IMR-90 (cell line): ENCODE data around the gene ATP1B1. TPM values are rescaled to one million over a fixed set of nuclear protein-coding genes. Genes with fewer than 3 reads are reported as not detected.

ENCODE experiments used
- ATAC-seq: fragments of 200-7000 bp; cut with Tn5 transposase; 2 replicates; pipeline ENCODE4 v1.9.1; 2020; ENCODE audit warnings: low read depth, mild to moderate bottlenecking, moderate library complexity
- BruUV-seq: library from RNA; stranded (reverse); fragments of 400-500 nt; replicated peaks from 2 replicates; lab custom pipeline; 2021; lab: Mats Ljungman, UMichigan
- CTCF ChIA-PET: fragments of 300-600 bp; formaldehyde crosslinking; extraction: SDS; loops from one replicate; lab custom pipeline; 2021; ENCODE audit warnings: antibody characterized with exemption; lab: Yijun Ruan, JAX
- POLR2A ChIA-PET: fragments of 300-600 bp; sonication (Branson Sonifier 250); formaldehyde crosslinking; loops from one replicate; lab custom pipeline; 2022; ENCODE audit warnings: antibody characterized with exemption; ENCODE audit not compliant: unreplicated experiment; lab: Charles Lee
- DNase-seq: peaks from one replicate; pipeline ENCODE4 v3.0.0; 2013
- H2AFZ ChIP-seq: replicated peaks from 2 replicates; pipeline ENCODE3; 2013; ENCODE audit warnings: low read length, mild to moderate bottlenecking; ENCODE audit not compliant: poor library complexity
- H2AK5ac ChIP-seq: 2 replicates; pipeline ENCODE4 v1.6.1; 2013; ENCODE audit warnings: low read depth, low read length, inconsistent platforms
- H2AK9ac ChIP-seq: replicated peaks from 2 replicates; pipeline ENCODE3; 2013; ENCODE audit warnings: mild to moderate bottlenecking, low read depth, low read length, moderate library complexity; ENCODE audit not compliant: poor library complexity
- H2BK120ac ChIP-seq: 2 replicates; pipeline ENCODE4 v1.6.1; 2013; ENCODE audit warnings: low read depth, low read length, inconsistent platforms
- H2BK15ac ChIP-seq: 3 replicates; pipeline ENCODE4 v1.6.1; 2013; ENCODE audit warnings: low read depth, low read length, inconsistent platforms
- H2BK20ac ChIP-seq: 2 replicates; pipeline ENCODE4 v1.6.1; 2013; ENCODE audit warnings: low read depth, mild to moderate bottlenecking, inconsistent platforms, low read length, moderate library complexity
- H2BK5ac ChIP-seq: 2 replicates; pipeline ENCODE4 v1.6.1; 2013; ENCODE audit warnings: mild to moderate bottlenecking, low read depth, low read length, inconsistent platforms; ENCODE audit not compliant: poor library complexity, severe bottlenecking
- H3K14ac ChIP-seq: replicated peaks from 2 replicates; pipeline ENCODE4 v1.6.1; 2013; ENCODE audit warnings: low read depth, low read length, inconsistent platforms
- H3K18ac ChIP-seq: 2 replicates; pipeline ENCODE4 v1.6.1; 2013; ENCODE audit warnings: low read depth, low read length, control low read depth
- H3K23ac ChIP-seq: 2 replicates; pipeline ENCODE4 v1.6.1; 2013; ENCODE audit warnings: low read depth, low read length, inconsistent platforms
- H3K27ac ChIP-seq: 2 replicates; pipeline ENCODE4 v1.5.1; 2013; ENCODE audit warnings: mild to moderate bottlenecking, control low read depth, low read length; ENCODE audit not compliant: insufficient read depth
- H3K27me3 ChIP-seq: 2 replicates; pipeline ENCODE4 v1.6.1; 2013; ENCODE audit warnings: low read length; ENCODE audit not compliant: control insufficient read depth, insufficient read depth
- H3K36me3 ChIP-seq: 2 replicates; pipeline ENCODE4 v1.6.1; 2013; ENCODE audit warnings: low read length, mixed read lengths; ENCODE audit not compliant: control insufficient read depth, insufficient read depth
- H3K4ac ChIP-seq: 2 replicates; pipeline ENCODE4 v1.6.1; 2013; ENCODE audit warnings: low read depth, low read length, inconsistent platforms
- H3K4me1 ChIP-seq: 2 replicates; pipeline ENCODE4 v1.6.1; 2013; ENCODE audit warnings: low read length, mixed read lengths; ENCODE audit not compliant: control insufficient read depth, insufficient read depth
- H3K4me2 ChIP-seq: 2 replicates; pipeline ENCODE4 v1.6.1; 2013; ENCODE audit warnings: low read depth, mild to moderate bottlenecking, control low read depth, low read length, moderate library complexity
- H3K4me3 ChIP-seq: 2 replicates; pipeline ENCODE4 v1.5.1; 2013; ENCODE audit warnings: low read depth, mild to moderate bottlenecking, control low read depth, low read length, moderate library complexity; ENCODE audit not compliant: insufficient read depth
- H3K56ac ChIP-seq: 2 replicates; pipeline ENCODE4 v1.6.1; 2013; ENCODE audit warnings: low read length, inconsistent platforms; ENCODE audit not compliant: insufficient read depth; ENCODE audit errors: extremely low read depth
- H3K79me1 ChIP-seq, 2 experiments: 2 replicates each; pipeline ENCODE4 v1.6.1; 2013; ENCODE audit warnings: low read length in 2 of 2, inconsistent platforms in 1 of 2, low read depth in 1 of 2
- H3K9ac ChIP-seq: 2 replicates; pipeline ENCODE4 v1.6.1; 2013; ENCODE audit warnings: low read depth, low read length, control low read depth
- H3K9me1 ChIP-seq: 2 replicates; pipeline ENCODE4 v1.6.1; 2013; ENCODE audit warnings: low read length, inconsistent platforms; ENCODE audit not compliant: insufficient read depth
- H3K9me3 ChIP-seq: 2 replicates; pipeline ENCODE4 v1.6.1; 2013; ENCODE audit warnings: low read length; ENCODE audit not compliant: control insufficient read depth, insufficient read depth
- H4K20me1 ChIP-seq: 2 replicates; pipeline ENCODE4 v1.6.1; 2013; ENCODE audit warnings: low read length, inconsistent platforms; ENCODE audit not compliant: insufficient read depth
- H4K5ac ChIP-seq: 2 replicates; pipeline ENCODE4 v1.6.1; 2013; ENCODE audit warnings: mild to moderate bottlenecking, low read depth, low read length, control low read depth
- H4K8ac ChIP-seq, 2 experiments: 2 replicates each; pipeline ENCODE4 v1.6.1; 2013; ENCODE audit warnings: low read depth in 2 of 2, low read length in 2 of 2, control low read depth in 1 of 2, inconsistent platforms in 1 of 2
- H4K91ac ChIP-seq: 2 replicates; pipeline ENCODE4 v1.6.1; 2013; ENCODE audit warnings: low read depth, low read length, inconsistent platforms; ENCODE audit not compliant: insufficient read depth
- FOS ChIP-seq: fragments of 150-350 bp; IDR thresholded peaks from 2 replicates; pipeline ENCODE4 v1.6.1; 2016; ENCODE audit warnings: low read depth, low read length
- MAFK ChIP-seq: IDR thresholded peaks from 2 replicates; pipeline ENCODE4 v1.6.1; 2012; ENCODE audit warnings: low read depth, low read length, improper control_type of control experiment
- MXI1 ChIP-seq: IDR thresholded peaks from 2 replicates; pipeline ENCODE4 v1.6.1; 2012; ENCODE audit warnings: low read depth, mild to moderate bottlenecking, low read length, moderate library complexity, borderline replicate concordance
- NFE2L2 ChIP-seq: fragments of 150-350 bp; IDR thresholded peaks from 2 replicates; pipeline ENCODE4 v1.6.1; 2016; ENCODE audit warnings: low read depth, mild to moderate bottlenecking, low read length
- WGBS, 2 experiments: methylation state at CpG; one replicate each; pipeline versions ENCODE4 v1.1.5 to v1.1.7; 2013; ENCODE audit warnings: missing lambda C conversion rate in 2 of 2; ENCODE audit not compliant: insufficient read length in 1 of 2; ENCODE audit errors: extremely low coverage in 2 of 2; 5-methylcytosine and 5-hydroxymethylcytosine counted together
- dilution Hi-C: fragments of 300-500 bp; cut with HindIII; formaldehyde crosslinking; loops from one replicate; pipeline ENCODE4 v1.14.3; 2018; ENCODE audit warnings: low sequenced_read_pairs; ENCODE audit not compliant: unreplicated experiment
- in situ Hi-C: fragments of 300-500 bp; cut with MboI; formaldehyde crosslinking; loops from 3 replicates; pipeline ENCODE4 v1.14.3; 2019; ENCODE audit warnings: low sequenced_read_pairs, inconsistent platforms, mixed read lengths
- intact Hi-C: fragments of 100-400 bp; cut with micrococcal nuclease; formaldehyde crosslinking; loops from 2 replicates; pipeline ENCODE4 v1.10.0; 2022
- polyA plus RNA-seq, 3 experiments: library from polyadenylated mRNA; depleted of rRNA; stranded (reverse); fragments of >200 nt; gene quantifications; 2 replicates each; pipeline ENCODE4 v1.2.3, GENCODE V29; 2012; ENCODE audit warnings: low replicate concordance in 1 of 3
- total RNA-seq: library from RNA; depleted of rRNA; stranded (reverse); fragments of >200 nt; gene quantifications from 2 replicates; pipeline ENCODE4 v1.2.3, GENCODE V29; 2012
- TF ChIP-seq, protein P1 (sequence below): fragments of 150-350 bp; IDR thresholded peaks from 2 replicates; pipeline ENCODE4 v1.6.1; 2016; ENCODE audit warnings: low read depth, mild to moderate bottlenecking, low read length, moderate library complexity, borderline replicate concordance
- TF ChIP-seq, protein P2 (sequence below): fragments of 150-350 bp; IDR thresholded peaks from 2 replicates; pipeline ENCODE4 v1.6.1; 2017; ENCODE audit warnings: mild to moderate bottlenecking, antibody characterized with exemption, low read length, low read depth

ATP1B1 gene
- total and polyA plus RNA-seq, 2 of the 4 experiments (the other 2 are of a cell fraction) = 14.5 to 22.1 TPM

DNA sequence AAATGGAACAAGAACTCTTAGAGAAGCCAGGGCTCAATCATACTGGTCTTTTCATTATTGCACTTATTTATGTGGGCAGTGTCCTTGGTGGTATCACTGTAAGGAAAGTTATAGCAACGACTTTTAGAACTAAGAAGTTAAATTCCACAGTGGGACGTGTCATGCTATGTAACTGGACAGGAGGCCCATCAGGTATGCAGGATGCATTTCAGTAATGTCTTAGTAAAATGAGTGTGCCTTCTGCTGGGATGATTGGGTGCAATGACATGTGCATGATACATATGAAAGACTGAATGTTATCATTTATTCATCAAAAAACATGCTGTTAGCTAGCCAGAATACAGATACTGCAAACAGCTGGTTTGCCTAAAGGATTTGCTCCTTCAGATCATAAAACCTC lies 6.9 kb upstream of the ATP1B1 start:
- no CpG with 5 or more reads among the region's 2 CpGs for WGBS, 2 experiments
- H2BK120ac ChIP-seq = no peak overlapping the region
- H3K4me2 ChIP-seq = no peak overlapping the region
- H3K56ac ChIP-seq = no peak overlapping the region
- H3K36me3 ChIP-seq = no peaks in the 10 kb centered on the region
- no peak overlapping the region for H3K27ac ChIP-seq
- H3K27me3 ChIP-seq = peaks cover 3% of the 10 kb centered on the region
- H3K4me1 ChIP-seq = peaks cover 3% of the 10 kb centered on the region; the same call in 1 of the 2 replicates
- no peak overlapping the region for H4K91ac ChIP-seq
- H2AK5ac ChIP-seq = no peak overlapping the region
- POLR2A ChIA-PET = no interaction called here
- H3K18ac ChIP-seq = no peak overlapping the region
- H2BK20ac ChIP-seq = no peak overlapping the region
- CTCF ChIA-PET = no interaction called here
- dilution Hi-C loops (no loop called here), in situ Hi-C loops (no loop called here), intact Hi-C loops (no loop called here)
- no peak overlapping the region for H2AFZ ChIP-seq
- H3K4ac ChIP-seq = no peak overlapping the region
- no peaks in the 10 kb centered on the region for H3K79me1 ChIP-seq
- TF ChIP-seq FOS (no peak), MXI1 (no peak), NFE2L2 (no peak), MAFK (no peak)
- TF ChIP-seq, protein P1, sequence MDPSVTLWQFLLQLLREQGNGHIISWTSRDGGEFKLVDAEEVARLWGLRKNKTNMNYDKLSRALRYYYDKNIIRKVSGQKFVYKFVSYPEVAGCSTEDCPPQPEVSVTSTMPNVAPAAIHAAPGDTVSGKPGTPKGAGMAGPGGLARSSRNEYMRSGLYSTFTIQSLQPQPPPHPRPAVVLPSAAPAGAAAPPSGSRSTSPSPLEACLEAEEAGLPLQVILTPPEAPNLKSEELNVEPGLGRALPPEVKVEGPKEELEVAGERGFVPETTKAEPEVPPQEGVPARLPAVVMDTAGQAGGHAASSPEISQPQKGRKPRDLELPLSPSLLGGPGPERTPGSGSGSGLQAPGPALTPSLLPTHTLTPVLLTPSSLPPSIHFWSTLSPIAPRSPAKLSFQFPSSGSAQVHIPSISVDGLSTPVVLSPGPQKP = no peak
- TF ChIP-seq, protein P2, sequence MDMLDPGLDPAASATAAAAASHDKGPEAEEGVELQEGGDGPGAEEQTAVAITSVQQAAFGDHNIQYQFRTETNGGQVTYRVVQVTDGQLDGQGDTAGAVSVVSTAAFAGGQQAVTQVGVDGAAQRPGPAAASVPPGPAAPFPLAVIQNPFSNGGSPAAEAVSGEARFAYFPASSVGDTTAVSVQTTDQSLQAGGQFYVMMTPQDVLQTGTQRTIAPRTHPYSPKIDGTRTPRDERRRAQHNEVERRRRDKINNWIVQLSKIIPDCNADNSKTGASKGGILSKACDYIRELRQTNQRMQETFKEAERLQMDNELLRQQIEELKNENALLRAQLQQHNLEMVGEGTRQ = no peak
- no peak overlapping the region for H3K4me3 ChIP-seq
- no peak overlapping the region for H2BK15ac ChIP-seq
- no peak overlapping the region for H4K8ac ChIP-seq
- ATAC-seq (no peak), DNase-seq (no peak)
- H2AK9ac ChIP-seq = no peak overlapping the region
- no peak overlapping the region for H4K5ac ChIP-seq
- H4K20me1 ChIP-seq = no peaks in the 10 kb centered on the region
- H2BK5ac ChIP-seq = no peak overlapping the region
- H3K9me3 ChIP-seq = no peaks in the 10 kb centered on the region
- H3K9me1 ChIP-seq = no peaks in the 10 kb centered on the region; the same call in 1 of the 2 replicates
- BruUV-seq = no TSS peak
- no peak overlapping the region for H3K9ac ChIP-seq
- no peak overlapping the region for H3K14ac ChIP-seq
- H3K23ac ChIP-seq = no peak overlapping the region
